GM23248 (cell line): ENCODE data around the gene TNFRSF13B.
"Not testable (repeated sequence)": the region's sequence is repeated elsewhere in the genome, so short reads cannot be mapped to it uniquely, and the experiment has no call there.

Experiments used
- EZH2 ChIP-seq: fragments of 200-600 bp; sonication (generic); IDR thresholded peaks from 2 replicates; pipeline ENCODE4 v1.6.1; 2018; ENCODE audit warnings: antibody characterized with exemption, mild to moderate bottlenecking; ENCODE audit not compliant: insufficient read depth, poor library complexity, severe bottlenecking
- EZH2phosphoT487 ChIP-seq: fragments of 200-600 bp; sonication (generic); IDR thresholded peaks from 2 replicates; pipeline ENCODE4 v1.6.1; 2018; ENCODE audit warnings: antibody characterized with exemption, moderate library complexity, mild to moderate bottlenecking, low read depth; ENCODE audit not compliant: insufficient read depth

- TF ChIP-seq EZH2, EZH2phosphoT487: not testable (repeated sequence)
Observed at GRCh38 chr17:16996726-16997125, 24.8 kb upstream of the TNFRSF13B start.
